IMR-90 (cell line): ENCODE data around the gene RMDN2. TPM values are rescaled to one million over a fixed set of nuclear protein-coding genes. Genes with fewer than 3 reads are reported as not detected.
A peak's percentile ranks its signal among the peaks of the same experiment; 100 is the strongest.

Source experiments
- ATAC-seq: fragments of 200-7000 bp; cut with Tn5 transposase; 2 replicates; pipeline ENCODE4 v1.9.1; 2020; ENCODE audit warnings: low read depth, mild to moderate bottlenecking, moderate library complexity
- BruUV-seq: library from RNA; stranded (reverse); fragments of 400-500 nt; replicated peaks from 2 replicates; lab custom pipeline; 2021; lab: Mats Ljungman, UMichigan
- CTCF ChIA-PET: fragments of 300-600 bp; formaldehyde crosslinking; extraction: SDS; loops from one replicate; lab custom pipeline; 2021; ENCODE audit warnings: antibody characterized with exemption; lab: Yijun Ruan, JAX
- POLR2A ChIA-PET: fragments of 300-600 bp; sonication (Branson Sonifier 250); formaldehyde crosslinking; loops from one replicate; lab custom pipeline; 2022; ENCODE audit warnings: antibody characterized with exemption; ENCODE audit not compliant: unreplicated experiment; lab: Charles Lee
- DNase-seq: peaks from one replicate; pipeline ENCODE4 v3.0.0; 2013
- H2AFZ ChIP-seq: replicated peaks from 2 replicates; pipeline ENCODE3; 2013; ENCODE audit warnings: low read length, mild to moderate bottlenecking; ENCODE audit not compliant: poor library complexity
- H2AK5ac ChIP-seq: 2 replicates; pipeline ENCODE4 v1.6.1; 2013; ENCODE audit warnings: low read depth, low read length, inconsistent platforms
- H2AK9ac ChIP-seq: replicated peaks from 2 replicates; pipeline ENCODE3; 2013; ENCODE audit warnings: mild to moderate bottlenecking, low read depth, low read length, moderate library complexity; ENCODE audit not compliant: poor library complexity
- H2BK120ac ChIP-seq: 2 replicates; pipeline ENCODE4 v1.6.1; 2013; ENCODE audit warnings: low read depth, low read length, inconsistent platforms
- H2BK15ac ChIP-seq: 3 replicates; pipeline ENCODE4 v1.6.1; 2013; ENCODE audit warnings: low read depth, low read length, inconsistent platforms
- H2BK20ac ChIP-seq: 2 replicates; pipeline ENCODE4 v1.6.1; 2013; ENCODE audit warnings: low read depth, mild to moderate bottlenecking, inconsistent platforms, low read length, moderate library complexity
- H2BK5ac ChIP-seq: 2 replicates; pipeline ENCODE4 v1.6.1; 2013; ENCODE audit warnings: mild to moderate bottlenecking, low read depth, low read length, inconsistent platforms; ENCODE audit not compliant: poor library complexity, severe bottlenecking
- H3K14ac ChIP-seq: replicated peaks from 2 replicates; pipeline ENCODE4 v1.6.1; 2013; ENCODE audit warnings: low read depth, low read length, inconsistent platforms
- H3K18ac ChIP-seq: 2 replicates; pipeline ENCODE4 v1.6.1; 2013; ENCODE audit warnings: low read depth, low read length, control low read depth
- H3K23ac ChIP-seq: 2 replicates; pipeline ENCODE4 v1.6.1; 2013; ENCODE audit warnings: low read depth, low read length, inconsistent platforms
- H3K27ac ChIP-seq: 2 replicates; pipeline ENCODE4 v1.5.1; 2013; ENCODE audit warnings: mild to moderate bottlenecking, control low read depth, low read length; ENCODE audit not compliant: insufficient read depth
- H3K27me3 ChIP-seq: 2 replicates; pipeline ENCODE4 v1.6.1; 2013; ENCODE audit warnings: low read length; ENCODE audit not compliant: control insufficient read depth, insufficient read depth
- H3K36me3 ChIP-seq: 2 replicates; pipeline ENCODE4 v1.6.1; 2013; ENCODE audit warnings: low read length, mixed read lengths; ENCODE audit not compliant: control insufficient read depth, insufficient read depth
- H3K4ac ChIP-seq: 2 replicates; pipeline ENCODE4 v1.6.1; 2013; ENCODE audit warnings: low read depth, low read length, inconsistent platforms
- H3K4me1 ChIP-seq: 2 replicates; pipeline ENCODE4 v1.6.1; 2013; ENCODE audit warnings: low read length, mixed read lengths; ENCODE audit not compliant: control insufficient read depth, insufficient read depth
- H3K4me2 ChIP-seq: 2 replicates; pipeline ENCODE4 v1.6.1; 2013; ENCODE audit warnings: low read depth, mild to moderate bottlenecking, control low read depth, low read length, moderate library complexity
- H3K4me3 ChIP-seq: 2 replicates; pipeline ENCODE4 v1.5.1; 2013; ENCODE audit warnings: low read depth, mild to moderate bottlenecking, control low read depth, low read length, moderate library complexity; ENCODE audit not compliant: insufficient read depth
- H3K56ac ChIP-seq: 2 replicates; pipeline ENCODE4 v1.6.1; 2013; ENCODE audit warnings: low read length, inconsistent platforms; ENCODE audit not compliant: insufficient read depth; ENCODE audit errors: extremely low read depth
- H3K79me1 ChIP-seq, 2 experiments: 2 replicates each; pipeline ENCODE4 v1.6.1; 2013; ENCODE audit warnings: low read length in 2 of 2, inconsistent platforms in 1 of 2, low read depth in 1 of 2
- H3K9ac ChIP-seq: 2 replicates; pipeline ENCODE4 v1.6.1; 2013; ENCODE audit warnings: low read depth, low read length, control low read depth
- H3K9me1 ChIP-seq: 2 replicates; pipeline ENCODE4 v1.6.1; 2013; ENCODE audit warnings: low read length, inconsistent platforms; ENCODE audit not compliant: insufficient read depth
- H3K9me3 ChIP-seq: 2 replicates; pipeline ENCODE4 v1.6.1; 2013; ENCODE audit warnings: low read length; ENCODE audit not compliant: control insufficient read depth, insufficient read depth
- H4K20me1 ChIP-seq: 2 replicates; pipeline ENCODE4 v1.6.1; 2013; ENCODE audit warnings: low read length, inconsistent platforms; ENCODE audit not compliant: insufficient read depth
- H4K5ac ChIP-seq: 2 replicates; pipeline ENCODE4 v1.6.1; 2013; ENCODE audit warnings: mild to moderate bottlenecking, low read depth, low read length, control low read depth
- H4K8ac ChIP-seq, 2 experiments: 2 replicates each; pipeline ENCODE4 v1.6.1; 2013; ENCODE audit warnings: low read depth in 2 of 2, low read length in 2 of 2, control low read depth in 1 of 2, inconsistent platforms in 1 of 2
- H4K91ac ChIP-seq: 2 replicates; pipeline ENCODE4 v1.6.1; 2013; ENCODE audit warnings: low read depth, low read length, inconsistent platforms; ENCODE audit not compliant: insufficient read depth
- BHLHE40 ChIP-seq: fragments of 150-350 bp; IDR thresholded peaks from 2 replicates; pipeline ENCODE4 v1.6.1; 2016; ENCODE audit warnings: mild to moderate bottlenecking, low read depth, low read length
- CEBPB ChIP-seq: IDR thresholded peaks from 2 replicates; pipeline ENCODE4 v1.6.1; 2012; ENCODE audit warnings: low read depth, low read length, improper control_type of control experiment
- CHD1 ChIP-seq: IDR thresholded peaks from 2 replicates; pipeline ENCODE4 v1.6.1; 2012; ENCODE audit warnings: low read depth, low read length, improper control_type of control experiment
- MAFK ChIP-seq: IDR thresholded peaks from 2 replicates; pipeline ENCODE4 v1.6.1; 2012; ENCODE audit warnings: low read depth, low read length, improper control_type of control experiment
- NFE2L2 ChIP-seq: fragments of 150-350 bp; IDR thresholded peaks from 2 replicates; pipeline ENCODE4 v1.6.1; 2016; ENCODE audit warnings: low read depth, mild to moderate bottlenecking, low read length
- RCOR1 ChIP-seq: IDR thresholded peaks from 2 replicates; pipeline ENCODE4 v1.6.1; 2012; ENCODE audit warnings: mild to moderate bottlenecking, low read length, improper control_type of control experiment; ENCODE audit not compliant: insufficient replicate concordance
- RFX5 ChIP-seq: IDR thresholded peaks from 2 replicates; pipeline ENCODE4 v1.8.0; 2012; ENCODE audit warnings: low read depth, mild to moderate bottlenecking, low read length, moderate library complexity
- SMC3 ChIP-seq: fragments of 150-350 bp; IDR thresholded peaks from 2 replicates; pipeline ENCODE4 v1.6.1; 2016; ENCODE audit warnings: low read depth, mild to moderate bottlenecking, antibody characterized with exemption, low read length, moderate library complexity
- WGBS, 2 experiments: methylation state at CpG; one replicate each; pipeline versions ENCODE4 v1.1.5 to v1.1.7; 2013; ENCODE audit warnings: missing lambda C conversion rate in 2 of 2; ENCODE audit not compliant: insufficient read length in 1 of 2; ENCODE audit errors: extremely low coverage in 2 of 2; 5-methylcytosine and 5-hydroxymethylcytosine counted together
- dilution Hi-C: fragments of 300-500 bp; cut with HindIII; formaldehyde crosslinking; loops from one replicate; pipeline ENCODE4 v1.14.3; 2018; ENCODE audit warnings: low sequenced_read_pairs; ENCODE audit not compliant: unreplicated experiment
- in situ Hi-C: fragments of 300-500 bp; cut with MboI; formaldehyde crosslinking; loops from 3 replicates; pipeline ENCODE4 v1.14.3; 2019; ENCODE audit warnings: low sequenced_read_pairs, inconsistent platforms, mixed read lengths
- intact Hi-C: fragments of 100-400 bp; cut with micrococcal nuclease; formaldehyde crosslinking; loops from 2 replicates; pipeline ENCODE4 v1.10.0; 2022
- polyA plus RNA-seq, 3 experiments: library from polyadenylated mRNA; depleted of rRNA; stranded (reverse); fragments of >200 nt; gene quantifications; 2 replicates each; pipeline ENCODE4 v1.2.3, GENCODE V29; 2012; ENCODE audit warnings: low replicate concordance in 1 of 3
- total RNA-seq: library from RNA; depleted of rRNA; stranded (reverse); fragments of >200 nt; gene quantifications from 2 replicates; pipeline ENCODE4 v1.2.3, GENCODE V29; 2012

Gene RMDN2
- total and polyA plus RNA-seq, 2 of the 4 experiments (the other 2 are of a cell fraction) = 2.3 to 3.0 TPM

- in situ Hi-C loops = no loop called here
- no peak overlapping the region for H3K27ac ChIP-seq
- no peak overlapping the region for H3K9ac ChIP-seq
- H2BK5ac ChIP-seq = no peak overlapping the region
- H3K23ac ChIP-seq = no peak overlapping the region
- no peaks in the 10 kb centered on the region for H3K9me3 ChIP-seq
- DNase-seq (no peak), ATAC-seq (peak; percentile 27)
- H3K79me1 ChIP-seq = no peaks in the 10 kb centered on the region
- CTCF ChIA-PET = interaction anchor here (0.5 to 0.6 kb wide), 2 partner anchors 123 to 152 kb away, joined by 3 to 5 read pairs; no protein-coding TSS in a partner anchor
- no peak overlapping the region for H2AK9ac ChIP-seq
- no peak overlapping the region for H2BK15ac ChIP-seq
- WGBS, 2 experiments = 100% methylated on average over 1 of the region's 5 CpGs; no CpG with 5 or more reads in 1 of the 2 experiments
- H4K20me1 ChIP-seq = no peaks in the 10 kb centered on the region
- H3K18ac ChIP-seq = no peak overlapping the region
- POLR2A ChIA-PET = no interaction called here
- dilution Hi-C loops = no loop called here
- no peak overlapping the region for H3K4me3 ChIP-seq
- H3K14ac ChIP-seq = no peak overlapping the region
- no peak overlapping the region for H4K91ac ChIP-seq
- peaks cover 2% of the 10 kb centered on the region; the same call in 1 of the 2 replicates for H3K27me3 ChIP-seq
- BruUV-seq = no TSS peak
- H3K56ac ChIP-seq = no peak overlapping the region
- TF ChIP-seq CHD1 = no peak
- no peak for TF ChIP-seq CEBPB
- TF ChIP-seq MAFK = peak; percentile 57
- no peak for TF ChIP-seq RCOR1
- no peak for TF ChIP-seq RFX5
- no peak for TF ChIP-seq SMC3
- no peak for TF ChIP-seq BHLHE40
- no peak for TF ChIP-seq NFE2L2
- no peak overlapping the region for H3K4me2 ChIP-seq
- no peaks in the 10 kb centered on the region; the same call in 1 of the 2 replicates for H3K9me1 ChIP-seq
- H2BK20ac ChIP-seq = no peak overlapping the region
- H2AK5ac ChIP-seq = no peak overlapping the region
- H2BK120ac ChIP-seq = no peak overlapping the region
- H3K4me1 ChIP-seq = peaks cover 3% of the 10 kb centered on the region
- H3K4ac ChIP-seq = no peak overlapping the region
- intact Hi-C loops = no loop called here
- no peak overlapping the region for H4K8ac ChIP-seq
- no peaks in the 10 kb centered on the region for H3K36me3 ChIP-seq
- no peak overlapping the region; the same call in 1 of the 2 replicates for H4K5ac ChIP-seq
- no peak overlapping the region for H2AFZ ChIP-seq
These were observed 139.9 kb downstream of the RMDN2 start for GRCh38 chr2:38064801-38065501.
